OCI-LY1 (cell line): Measurements from ENCODE around the gene MYCBP2.

Experiments
- EZH2 ChIP-seq: fragments of 200-600 bp; sonication (generic), shearing (Covaris generic); IDR thresholded peaks from 2 replicates; pipeline ENCODE4 v1.8.0; 2017; ENCODE audit warnings: borderline replicate concordance, mixed run types, mild to moderate bottlenecking, antibody characterized with exemption, low read length, moderate library complexity, mixed read lengths
- TF ChIP-seq, protein P1 (sequence below): fragments of 200-600 bp; sonication (generic), shearing (Covaris generic); IDR thresholded peaks from 2 replicates; pipeline ENCODE4 v1.5.1; 2017; ENCODE audit warnings: mild to moderate bottlenecking, antibody characterized with exemption, low read length, moderate library complexity, mixed read lengths

DNA sequence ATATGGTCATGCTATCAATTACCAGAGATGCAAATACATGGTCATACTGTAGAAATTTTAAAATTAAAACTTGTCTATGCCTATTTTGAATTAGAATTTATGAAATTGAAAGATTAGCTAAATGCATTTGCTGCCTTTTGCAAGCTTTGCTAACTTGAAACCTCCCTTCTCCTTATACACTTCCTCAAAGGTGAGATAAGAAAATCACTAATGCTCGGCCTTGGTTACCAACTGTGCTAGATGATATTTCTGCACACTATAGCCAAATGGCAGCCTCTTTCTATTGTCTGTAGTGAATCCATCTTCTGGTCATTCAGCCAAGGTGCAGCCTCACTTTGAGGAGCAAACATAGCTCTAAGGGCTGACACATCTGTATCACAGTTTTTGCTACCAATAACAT lies 31.1 kb upstream of the MYCBP2 start:
- TF ChIP-seq, protein P1, sequence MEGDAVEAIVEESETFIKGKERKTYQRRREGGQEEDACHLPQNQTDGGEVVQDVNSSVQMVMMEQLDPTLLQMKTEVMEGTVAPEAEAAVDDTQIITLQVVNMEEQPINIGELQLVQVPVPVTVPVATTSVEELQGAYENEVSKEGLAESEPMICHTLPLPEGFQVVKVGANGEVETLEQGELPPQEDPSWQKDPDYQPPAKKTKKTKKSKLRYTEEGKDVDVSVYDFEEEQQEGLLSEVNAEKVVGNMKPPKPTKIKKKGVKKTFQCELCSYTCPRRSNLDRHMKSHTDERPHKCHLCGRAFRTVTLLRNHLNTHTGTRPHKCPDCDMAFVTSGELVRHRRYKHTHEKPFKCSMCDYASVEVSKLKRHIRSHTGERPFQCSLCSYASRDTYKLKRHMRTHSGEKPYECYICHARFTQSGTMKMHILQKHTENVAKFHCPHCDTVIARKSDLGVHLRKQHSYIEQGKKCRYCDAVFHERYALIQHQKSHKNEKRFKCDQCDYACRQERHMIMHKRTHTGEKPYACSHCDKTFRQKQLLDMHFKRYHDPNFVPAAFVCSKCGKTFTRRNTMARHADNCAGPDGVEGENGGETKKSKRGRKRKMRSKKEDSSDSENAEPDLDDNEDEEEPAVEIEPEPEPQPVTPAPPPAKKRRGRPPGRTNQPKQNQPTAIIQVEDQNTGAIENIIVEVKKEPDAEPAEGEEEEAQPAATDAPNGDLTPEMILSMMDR: no peak
- no peak for TF ChIP-seq EZH2
